ENCODE data around the gene TSHZ1.

The TSHZ1 gene

GRCh38 chr18:75228967-75229366 is 18.4 kb downstream of the TSHZ1 start (continued):
- TF ChIP-seq ZBTB26 (tag by site-specific recombination; optimal IDR thresholded peaks at IDR 0.05) (no peak), ZNF677 (tag by site-specific recombination; IDR thresholded peaks at IDR 0.05) (no peak), ZNF561 (tag by site-specific recombination; IDR thresholded peaks at IDR 0.05; ENCODE audit: borderline replicate concordance) (no peak), ZNF404 (tag by site-specific recombination; IDR thresholded peaks at IDR 0.05) (no peak), ZNF138 (tag by site-specific recombination; IDR thresholded peaks at IDR 0.05; ENCODE audit: borderline replicate concordance) (no peak), ZNF768 (tag by site-specific recombination; IDR thresholded peaks at IDR 0.05) (no peak), ZNF600 (tag by site-specific recombination; IDR thresholded peaks at IDR 0.05) (no peak)

GRCh38 chr18:75229437-75229836 is 18.8 kb downstream of the TSHZ1 start:
- peaks cover 30% of the 10 kb centered on the region for H3K4me1 ChIP-seq (ENCODE audit: control insufficient read depth, insufficient read depth, low read length)
- H3K4me3 ChIP-seq (ENCODE audit: low read depth, low read length): no peak overlapping the region
- no peaks in the 10 kb centered on the region for H3K9me3 ChIP-seq (ENCODE audit: control insufficient read depth, insufficient read depth, low read depth, low read length)
- CTCF ChIA-PET: no interaction called here
- H3K36me3 ChIP-seq (ENCODE audit: control insufficient read depth in 2 of 2, insufficient read depth in 1 of 2, low read length in 2 of 2): no peaks in the 10 kb centered on the region
- POLR2A ChIA-PET: no interaction called here
- no peak overlapping the region for H3K27ac ChIP-seq (ENCODE audit: extremely low read depth, low read depth, low read length)
- TF ChIP-seq WT1 (tag by site-specific recombination; IDR thresholded peaks at IDR 0.05) (no peak), REPIN1 (tag by site-specific recombination; IDR thresholded peaks at IDR 0.05; ENCODE audit: low read depth) (no peak), ZNF548 (tag by site-specific recombination; IDR thresholded peaks at IDR 0.05) (no peak), INSM2 (tag by site-specific recombination; IDR thresholded peaks at IDR 0.05) (no peak), ZNF704 (tag by site-specific recombination; IDR thresholded peaks at IDR 0.05) (no peak), YY2 (tag by site-specific recombination; IDR thresholded peaks at IDR 0.05) (no peak), ZNF184 (tag by site-specific recombination; IDR thresholded peaks at IDR 0.05) (no peak), ATF2 (tag by site-specific recombination; IDR thresholded peaks at IDR 0.05; ENCODE audit: low read depth) (no peak), TRIM28 (IDR thresholded peaks at IDR 0.05; ENCODE audit: borderline replicate concordance, low read length) (no peak), BCL11A (tag by site-specific recombination; IDR thresholded peaks at IDR 0.05; ENCODE audit: low read depth) (no peak), SCRT2 (tag by site-specific recombination; IDR thresholded peaks at IDR 0.05) (no peak), ZNF449 (tag by site-specific recombination; IDR thresholded peaks at IDR 0.05) (no peak), ZNF16 (tag by site-specific recombination; IDR thresholded peaks at IDR 0.05; ENCODE audit: low read depth) (no peak), ZIC2 (tag by site-specific recombination; IDR thresholded peaks at IDR 0.05) (no peak), ZNF214 (tag by site-specific recombination; IDR thresholded peaks at IDR 0.05; ENCODE audit: borderline replicate concordance) (no peak), ZNF148 (tag by site-specific recombination; IDR thresholded peaks at IDR 0.05; ENCODE audit: borderline replicate concordance) (no peak), KLF16 (tag by site-specific recombination; IDR thresholded peaks at IDR 0.05) (no peak)

Measured in HEK293 (cell line).